ENCODE measurements around the gene MORF4L2.
"Not testable (repeated sequence)": the region's sequence is repeated elsewhere in the genome, so short reads cannot be mapped to it uniquely, and the experiment has no call there.

MORF4L2 gene

GRCh38 chrX:103666202-103667107, 20.0 kb downstream of the MORF4L2 start:
- H3K27ac ChIP-seq = no peak overlapping the region
- no peak for DNase-seq (ENCODE audit: low spot score)
- POLR2A ChIA-PET (ENCODE audit: low non-redundant PET) = no interaction called here
- no peak for TF ChIP-seq CTCF (conservative IDR thresholded peaks at IDR 0.05; ENCODE audit: low read depth)
- CTCF ChIA-PET = no interaction called here

GRCh38 chrX:103663981-103664762, 22.3 kb downstream of the MORF4L2 start:
- H3K27ac ChIP-seq = no peak overlapping the region
- DNase-seq (ENCODE audit: low spot score) = no peak
- no peak for TF ChIP-seq CTCF (conservative IDR thresholded peaks at IDR 0.05; ENCODE audit: low read depth)
- POLR2A ChIA-PET (ENCODE audit: low non-redundant PET) = no interaction called here
- CTCF ChIA-PET = no interaction called here

- DNase-seq (ENCODE audit: low spot score); CTCF ChIA-PET; H3K27ac ChIP-seq; POLR2A ChIA-PET (ENCODE audit: low non-redundant PET): not testable (repeated sequence)
These were observed 27.0 kb downstream of the MORF4L2 start for GRCh38 chrX:103659460-103659859.

GRCh38 chrX:103658681-103659433, 27.6 kb downstream of the MORF4L2 start:
- CTCF ChIA-PET = no interaction called here
- no peak overlapping the region for H3K27ac ChIP-seq
- POLR2A ChIA-PET (ENCODE audit: low non-redundant PET) = no interaction called here
- DNase-seq (ENCODE audit: low spot score) = no peak
- no peak for TF ChIP-seq CTCF (conservative IDR thresholded peaks at IDR 0.05; ENCODE audit: low read depth)

- POLR2A ChIA-PET (ENCODE audit: low non-redundant PET); DNase-seq (ENCODE audit: low spot score): not testable (repeated sequence)
- peak overlapping the region; percentile 53; the same call in 1 of the 2 replicates for H3K27ac ChIP-seq
- CTCF ChIA-PET = interaction anchor here (0.6 kb wide), 1 partner anchor 515 kb away, joined by 9 read pairs; no protein-coding TSS in a partner anchor
These were observed 29.4 kb downstream of the MORF4L2 start for GRCh38 chrX:103657066-103657465.

- TF ChIP-seq CTCF (conservative IDR thresholded peaks at IDR 0.05; ENCODE audit: low read depth) = no peak
- DNase-seq (ENCODE audit: low spot score) = peak; percentile 71
- CTCF ChIA-PET = no interaction called here
- H3K27ac ChIP-seq = peak overlapping the region; percentile 53; the same call in 1 of the 2 replicates
- POLR2A ChIA-PET (ENCODE audit: low non-redundant PET) = no interaction called here
These were observed 29.9 kb downstream of the MORF4L2 start for GRCh38 chrX:103656617-103657016.

- POLR2A ChIA-PET (ENCODE audit: low non-redundant PET); H3K27ac ChIP-seq; CTCF ChIA-PET; DNase-seq (ENCODE audit: low spot score): not testable (repeated sequence)
These were observed 31.1 kb downstream of the MORF4L2 start for GRCh38 chrX:103655230-103656000.
